GM19395 (cell line): ENCODE results near the gene DIS3L2.
"Not testable (repeated sequence)": the region's sequence is repeated elsewhere in the genome, so short reads cannot be mapped to it uniquely, and the experiment has no call there.

Experiments
- ATAC-seq: cut with Tn5 transposase; IDR thresholded peaks from one replicate; pipeline ENCODE4 v1.9.1; 2021; ENCODE audit warnings: mild to moderate bottlenecking, moderate library complexity; ENCODE audit not compliant: unreplicated experiment

Gene DIS3L2

DNA sequence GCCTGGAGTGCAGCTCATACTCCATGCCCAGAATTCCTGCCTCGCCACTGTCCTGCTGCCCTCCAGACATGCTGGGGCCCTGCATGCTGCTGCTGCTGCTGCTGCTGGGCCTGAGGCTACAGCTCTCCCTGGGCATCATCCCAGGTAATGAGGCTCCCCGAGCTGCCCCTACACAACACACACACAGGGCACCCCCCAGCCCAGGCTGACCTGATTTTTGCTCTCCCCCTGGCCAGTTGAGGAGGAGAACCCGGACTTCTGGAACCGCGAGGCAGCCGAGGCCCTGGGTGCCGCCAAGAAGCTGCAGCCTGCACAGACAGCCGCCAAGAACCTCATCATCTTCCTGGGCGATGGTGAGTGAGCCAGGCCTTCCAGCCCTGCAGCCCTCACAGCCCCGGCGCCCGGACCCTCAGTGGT is 417.2 kb downstream of the DIS3L2 start, which contains the start of gene ALPP:
TSS of gene ALPP (plus strand) at position 17 of the 417 bp plus-strand sequence. CDS start at position 69, 52 bp downstream.
- ATAC-seq, result not testable (repeated sequence)

DNA sequence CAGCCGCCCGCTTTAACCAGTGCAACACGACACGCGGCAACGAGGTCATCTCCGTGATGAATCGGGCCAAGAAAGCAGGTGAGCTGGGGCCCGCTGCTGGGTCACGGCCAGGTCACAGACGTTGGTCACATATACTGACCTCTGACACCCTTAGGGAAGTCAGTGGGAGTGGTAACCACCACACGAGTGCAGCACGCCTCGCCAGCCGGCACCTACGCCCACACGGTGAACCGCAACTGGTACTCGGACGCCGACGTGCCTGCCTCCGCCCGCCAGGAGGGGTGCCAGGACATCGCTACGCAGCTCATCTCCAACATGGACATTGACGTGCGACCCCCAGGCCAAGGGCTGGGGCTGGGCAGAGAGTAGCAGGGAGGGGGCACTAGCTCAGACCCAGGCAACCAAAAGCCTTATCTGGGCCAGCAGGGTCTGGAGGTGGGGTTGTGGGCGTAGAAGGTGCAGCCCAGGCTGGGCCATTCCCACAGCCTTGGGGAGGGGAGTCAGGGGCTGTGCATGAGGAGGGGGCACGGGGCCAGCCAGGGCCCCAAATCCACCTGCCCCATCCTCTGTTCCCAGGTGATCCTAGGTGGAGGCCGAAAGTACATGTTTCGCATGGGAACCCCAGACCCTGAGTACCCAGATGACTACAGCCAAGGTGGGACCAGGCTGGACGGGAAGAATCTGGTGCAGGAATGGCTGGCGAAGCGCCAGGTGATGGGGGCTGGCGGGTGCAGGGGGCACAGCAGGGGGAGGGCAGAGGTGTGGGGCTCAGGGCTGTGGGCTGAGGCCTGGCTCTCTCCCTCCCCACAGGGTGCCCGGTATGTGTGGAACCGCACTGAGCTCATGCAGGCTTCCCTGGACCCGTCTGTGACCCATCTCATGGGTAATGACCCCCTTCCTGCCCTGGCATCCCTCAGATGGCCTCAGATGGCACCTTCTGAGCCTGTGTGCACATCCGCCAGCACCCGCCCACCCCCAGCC is 418.4 kb downstream of the DIS3L2 start:
- ATAC-seq, result not testable (repeated sequence)

DNA sequence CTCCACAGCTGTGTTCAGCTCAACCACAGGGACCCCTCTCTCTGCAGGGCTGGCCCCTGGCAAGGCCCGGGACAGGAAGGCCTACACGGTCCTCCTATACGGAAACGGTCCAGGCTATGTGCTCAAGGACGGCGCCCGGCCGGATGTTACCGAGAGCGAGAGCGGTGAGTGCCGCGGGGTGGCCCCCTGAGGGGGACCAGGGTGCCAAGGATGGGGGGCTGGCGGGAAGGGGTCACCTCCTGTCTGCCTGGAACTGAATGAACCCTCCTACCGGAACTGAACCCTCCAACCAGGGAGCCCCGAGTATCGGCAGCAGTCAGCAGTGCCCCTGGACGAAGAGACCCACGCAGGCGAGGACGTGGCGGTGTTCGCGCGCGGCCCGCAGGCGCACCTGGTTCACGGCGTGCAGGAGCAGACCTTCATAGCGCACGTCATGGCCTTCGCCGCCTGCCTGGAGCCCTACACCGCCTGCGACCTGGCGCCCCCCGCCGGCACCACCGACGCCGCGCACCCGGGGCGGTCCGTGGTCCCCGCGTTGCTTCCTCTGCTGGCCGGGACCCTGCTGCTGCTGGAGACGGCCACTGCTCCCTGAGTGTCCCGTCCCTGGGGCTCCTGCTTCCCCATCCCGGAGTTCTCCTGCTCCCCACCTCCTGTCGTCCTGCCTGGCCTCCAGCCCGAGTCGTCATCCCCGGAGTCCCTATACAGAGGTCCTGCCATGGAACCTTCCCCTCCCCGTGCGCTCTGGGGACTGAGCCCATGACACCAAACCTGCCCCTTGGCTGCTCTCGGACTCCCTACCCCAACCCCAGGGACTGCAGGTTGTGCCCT is 419.9 kb downstream of the DIS3L2 start:
- ATAC-seq, result not testable (repeated sequence)

DNA sequence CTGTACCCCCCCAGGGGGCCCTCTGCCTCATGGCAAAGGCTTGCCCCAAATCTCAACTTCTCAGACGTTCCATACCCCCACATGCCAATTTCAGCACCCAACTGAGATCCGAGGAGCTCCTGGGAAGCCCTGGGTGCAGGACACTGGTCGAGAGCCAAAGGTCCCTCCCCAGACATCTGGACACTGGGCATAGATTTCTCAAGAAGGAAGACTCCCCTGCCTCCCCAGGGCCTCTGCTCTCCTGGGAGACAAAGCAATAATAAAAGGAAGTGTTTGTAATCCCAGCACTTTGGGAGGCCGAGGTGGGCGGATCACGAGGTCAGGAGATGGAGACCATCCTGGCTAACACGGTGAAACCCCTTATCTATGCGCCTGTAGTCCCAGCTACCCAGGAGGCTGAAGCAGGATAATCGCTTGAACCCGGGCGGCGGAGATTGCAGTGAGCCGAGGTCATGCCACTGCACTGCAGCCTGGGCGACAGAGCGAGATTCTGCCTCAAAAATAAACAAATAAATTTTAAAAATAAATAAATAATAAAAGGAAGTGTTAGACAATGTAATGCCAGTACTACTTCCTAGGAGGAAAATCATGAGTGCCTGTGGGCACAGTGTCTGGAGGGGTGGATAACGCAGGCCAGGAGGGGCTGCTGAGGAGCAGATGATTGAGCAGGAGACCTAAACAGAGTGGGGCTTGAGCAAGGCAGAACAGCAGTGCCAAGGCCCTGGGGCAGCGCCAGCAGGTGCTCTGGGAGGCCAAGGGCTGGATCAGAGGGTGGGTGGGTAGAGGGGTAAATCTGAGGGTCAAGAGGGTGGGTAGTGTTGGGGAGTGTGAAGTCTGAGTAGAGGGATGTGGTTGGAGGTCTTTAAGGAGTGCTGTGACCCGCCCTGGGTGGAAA is 421.1 kb downstream of the DIS3L2 start:
- ATAC-seq, result no peak

DNA sequence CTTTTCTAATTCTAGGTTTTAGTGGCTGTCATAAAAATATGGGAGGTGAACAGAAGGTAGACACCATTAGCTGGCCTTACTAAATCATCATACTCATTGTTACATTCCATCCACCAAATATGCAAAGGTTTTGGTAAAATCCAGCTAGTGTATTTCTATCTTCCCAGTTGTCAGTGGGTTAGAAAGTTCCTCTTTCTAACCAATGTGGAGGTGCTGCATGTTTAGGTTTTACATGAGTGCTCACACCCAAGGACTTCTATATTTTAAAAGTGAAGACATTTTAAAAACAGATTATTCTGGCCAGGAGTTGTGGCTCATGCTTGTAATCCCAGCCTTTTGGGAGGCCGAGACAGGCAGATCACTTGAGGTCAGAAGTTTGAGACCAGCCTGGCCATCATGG is 423.0 kb downstream of the DIS3L2 start:
- no peak for ATAC-seq

DNA sequence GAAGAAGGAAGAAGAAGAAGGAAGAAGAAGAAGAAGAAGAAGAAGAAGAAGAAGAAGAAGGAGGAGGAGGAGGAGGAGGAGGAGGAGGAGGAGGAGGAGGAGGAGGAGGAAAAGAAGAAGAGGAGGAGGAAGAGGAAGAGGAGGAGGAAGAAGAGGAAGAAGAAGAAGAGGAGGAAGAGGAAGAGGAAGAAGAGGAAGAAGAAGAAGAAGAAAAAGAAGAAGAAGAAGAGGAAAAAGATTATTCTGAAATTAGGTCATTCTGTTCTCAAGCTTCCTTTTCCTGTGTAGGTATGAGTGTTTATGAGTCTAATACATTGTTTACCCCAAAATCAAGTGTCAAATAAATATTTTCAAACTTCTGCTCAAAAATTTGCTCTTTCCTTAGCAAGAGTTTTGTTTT is 423.5 kb downstream of the DIS3L2 start:
- not testable (repeated sequence) for ATAC-seq

DNA sequence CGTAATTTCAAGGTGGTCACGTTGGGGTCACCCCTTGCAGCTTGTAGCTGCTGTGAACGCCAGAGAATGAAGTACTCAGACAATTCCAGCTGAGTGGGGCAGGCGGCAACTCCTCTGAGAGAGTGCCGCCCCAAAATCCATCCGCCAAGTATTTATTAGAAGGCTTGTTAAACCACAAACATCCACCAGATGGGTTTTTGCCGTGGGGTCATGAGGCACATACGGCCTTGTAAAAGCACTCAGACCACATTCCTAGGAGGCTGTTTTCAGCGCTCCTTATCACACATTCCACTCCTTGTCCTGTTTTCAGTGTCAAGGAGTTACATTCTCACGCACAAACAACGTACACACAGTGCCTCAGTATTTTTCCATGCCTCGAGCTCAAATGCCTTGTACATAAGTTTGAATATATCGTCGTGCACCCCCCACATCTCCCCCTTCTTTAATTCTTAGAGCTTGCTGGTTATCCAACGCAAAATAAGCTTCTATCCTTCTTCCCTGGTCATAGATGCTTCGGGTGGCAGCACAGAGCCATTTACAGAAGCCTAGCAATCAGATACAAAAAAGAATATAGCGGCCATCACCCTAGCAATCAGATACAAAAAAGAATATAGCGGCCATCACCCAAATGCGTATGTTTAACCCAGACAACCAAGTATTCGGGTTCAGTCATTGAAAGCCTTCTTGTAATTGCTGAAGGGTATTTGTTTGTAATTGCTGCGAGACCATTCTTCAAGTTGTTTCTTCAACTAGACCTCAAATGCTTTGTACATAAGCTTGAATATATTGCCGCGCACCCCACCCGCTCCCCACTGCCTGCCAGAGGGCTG is 424.4 kb downstream of the DIS3L2 start:
- ATAC-seq, result no peak

DNA sequence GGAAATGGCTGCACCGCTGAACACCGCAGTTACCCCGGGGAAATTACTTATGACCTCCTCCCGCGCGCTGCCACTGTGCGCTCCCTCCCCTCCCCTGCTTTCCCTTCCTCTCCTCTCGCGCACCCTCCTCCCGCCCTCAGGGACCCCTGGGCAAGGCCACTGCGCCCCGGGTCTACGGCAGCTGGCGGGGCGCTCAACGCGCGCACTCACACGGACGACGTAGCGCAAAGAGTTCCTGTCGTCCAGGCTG is 424.9 kb downstream of the DIS3L2 start:
- no peak for ATAC-seq
